Measurements from ENCODE around the gene VPS45. TPM values are rescaled to one million over a fixed set of nuclear protein-coding genes. Genes with fewer than 3 reads are reported as not detected.

Gene VPS45
- total RNA-seq, 1 donor from 2014 or later = 34.0 TPM

GRCh38 chr1:150110116-150110515, 42.5 kb downstream of the VPS45 start:
- Mint-ChIP-seq H3K36me3 (ENCODE audit: low read depth, unreplicated experiment) (peaks cover 22% of the 10 kb centered on the region), H3K9me3 (ENCODE audit: unreplicated experiment) (peaks cover 11% of the 10 kb centered on the region), H3K4me1 (ENCODE audit: low read depth, unreplicated experiment) (peaks cover 4% of the 10 kb centered on the region), H3K27me3 (ENCODE audit: low read depth, unreplicated experiment) (no peaks in the 10 kb centered on the region), H3K4me3 (ENCODE audit: unreplicated experiment) (no peak overlapping the region), H3K27ac (ENCODE audit: unreplicated experiment) (no peak overlapping the region)
- H3K79me2 ChIP-seq (ENCODE audit: insufficient read depth, low read length) = no peaks in the 10 kb centered on the region
- H3K4me3 ChIP-seq (ENCODE audit: insufficient read depth, low read depth, low read length) = no peak overlapping the region
- no peaks in the 10 kb centered on the region for H3K4me1 ChIP-seq (ENCODE audit: insufficient read depth, low read length)
- FAIRE-seq (no peak), DNase-seq (ENCODE audit: low read depth) (no peak)
- no peak overlapping the region for H3K9ac ChIP-seq (ENCODE audit: low read length)
- H3K9me3 ChIP-seq (ENCODE audit: insufficient read depth, low read depth, low read length) = no peaks in the 10 kb centered on the region
- H4K20me1 ChIP-seq (ENCODE audit: insufficient read depth, low read length) = no peaks in the 10 kb centered on the region
- H3K36me3 ChIP-seq (ENCODE audit: insufficient read depth, low read length) = peaks cover 5% of the 10 kb centered on the region
- H3K4me2 ChIP-seq (ENCODE audit: low read length) = no peak overlapping the region
- TF ChIP-seq, protein P1, sequence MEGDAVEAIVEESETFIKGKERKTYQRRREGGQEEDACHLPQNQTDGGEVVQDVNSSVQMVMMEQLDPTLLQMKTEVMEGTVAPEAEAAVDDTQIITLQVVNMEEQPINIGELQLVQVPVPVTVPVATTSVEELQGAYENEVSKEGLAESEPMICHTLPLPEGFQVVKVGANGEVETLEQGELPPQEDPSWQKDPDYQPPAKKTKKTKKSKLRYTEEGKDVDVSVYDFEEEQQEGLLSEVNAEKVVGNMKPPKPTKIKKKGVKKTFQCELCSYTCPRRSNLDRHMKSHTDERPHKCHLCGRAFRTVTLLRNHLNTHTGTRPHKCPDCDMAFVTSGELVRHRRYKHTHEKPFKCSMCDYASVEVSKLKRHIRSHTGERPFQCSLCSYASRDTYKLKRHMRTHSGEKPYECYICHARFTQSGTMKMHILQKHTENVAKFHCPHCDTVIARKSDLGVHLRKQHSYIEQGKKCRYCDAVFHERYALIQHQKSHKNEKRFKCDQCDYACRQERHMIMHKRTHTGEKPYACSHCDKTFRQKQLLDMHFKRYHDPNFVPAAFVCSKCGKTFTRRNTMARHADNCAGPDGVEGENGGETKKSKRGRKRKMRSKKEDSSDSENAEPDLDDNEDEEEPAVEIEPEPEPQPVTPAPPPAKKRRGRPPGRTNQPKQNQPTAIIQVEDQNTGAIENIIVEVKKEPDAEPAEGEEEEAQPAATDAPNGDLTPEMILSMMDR (IDR thresholded peaks at IDR 0.05; ENCODE audit: insufficient read depth, low read depth, low read length) = no peak
- no peak for TF ChIP-seq EZH2 (IDR thresholded peaks at IDR 0.05; ENCODE audit: insufficient read depth, low read length)
- no peak overlapping the region for H3K27ac ChIP-seq (ENCODE audit: low read depth, low read length)
- no peaks in the 10 kb centered on the region for H3K27me3 ChIP-seq (ENCODE audit: insufficient read depth, low read length)
- H2AFZ ChIP-seq (ENCODE audit: low read depth, low read length) = no peak overlapping the region

DNA sequence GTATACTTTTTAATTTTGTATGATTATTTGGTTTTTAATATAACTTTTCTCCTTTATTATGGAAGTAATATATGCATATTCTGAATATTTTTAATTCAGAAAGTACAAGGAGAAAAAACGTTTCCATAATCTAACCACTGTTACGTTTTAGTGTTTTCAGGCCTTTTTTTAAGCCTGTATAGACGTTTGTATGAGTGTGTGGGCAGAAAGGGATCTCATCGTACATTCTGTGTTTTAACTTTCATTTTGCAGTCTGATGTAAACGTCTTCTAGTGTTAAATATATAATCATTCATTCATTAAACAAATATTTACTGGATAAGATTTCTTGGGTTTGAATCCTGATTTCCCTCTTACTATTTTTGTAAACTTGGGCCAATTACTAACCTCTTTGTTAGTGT, 44.1 kb downstream of the VPS45 start:
- no peak overlapping the region for H3K4me3 ChIP-seq (ENCODE audit: insufficient read depth, low read depth, low read length)
- H3K9ac ChIP-seq (ENCODE audit: low read length) = no peak overlapping the region
- FAIRE-seq (no peak), DNase-seq (ENCODE audit: low read depth) (no peak)
- H3K9me3 Mint-ChIP-seq (ENCODE audit: unreplicated experiment) = peaks cover 4% of the 10 kb centered on the region
- no peaks in the 10 kb centered on the region for H3K4me1 ChIP-seq (ENCODE audit: insufficient read depth, low read length)
- no peaks in the 10 kb centered on the region for H3K27me3 Mint-ChIP-seq (ENCODE audit: low read depth, unreplicated experiment)
- no peaks in the 10 kb centered on the region for H4K20me1 ChIP-seq (ENCODE audit: insufficient read depth, low read length)
- no peak overlapping the region for H3K4me3 Mint-ChIP-seq (ENCODE audit: unreplicated experiment)
- H3K27ac Mint-ChIP-seq (ENCODE audit: unreplicated experiment) = no peak overlapping the region
- H3K79me2 ChIP-seq (ENCODE audit: insufficient read depth, low read length) = no peaks in the 10 kb centered on the region
- H3K36me3 ChIP-seq (ENCODE audit: insufficient read depth, low read length) = peaks cover 5% of the 10 kb centered on the region
- no peaks in the 10 kb centered on the region for H3K4me1 Mint-ChIP-seq (ENCODE audit: low read depth, unreplicated experiment)
- H3K9me3 ChIP-seq (ENCODE audit: insufficient read depth, low read depth, low read length) = no peaks in the 10 kb centered on the region
- H3K27ac ChIP-seq (ENCODE audit: low read depth, low read length) = no peak overlapping the region
- TF ChIP-seq, protein P1 (IDR thresholded peaks at IDR 0.05; ENCODE audit: insufficient read depth, low read depth, low read length) = no peak
- no peak for TF ChIP-seq EZH2 (IDR thresholded peaks at IDR 0.05; ENCODE audit: insufficient read depth, low read length)
- H3K4me2 ChIP-seq (ENCODE audit: low read length) = no peak overlapping the region
- H2AFZ ChIP-seq (ENCODE audit: low read depth, low read length) = no peak overlapping the region
- H3K36me3 Mint-ChIP-seq (ENCODE audit: low read depth, unreplicated experiment) = peaks cover 15% of the 10 kb centered on the region
- H3K27me3 ChIP-seq (ENCODE audit: insufficient read depth, low read length) = no peaks in the 10 kb centered on the region

GRCh38 chr1:150115121-150115520, 47.5 kb downstream of the VPS45 start:
- no peak overlapping the region for H3K9ac ChIP-seq (ENCODE audit: low read length)
- FAIRE-seq (no peak), DNase-seq (ENCODE audit: low read depth) (no peak)
- H3K4me3 ChIP-seq (ENCODE audit: insufficient read depth, low read depth, low read length) = no peak overlapping the region
- TF ChIP-seq, protein P1 (IDR thresholded peaks at IDR 0.05; ENCODE audit: insufficient read depth, low read depth, low read length) = no peak
- TF ChIP-seq EZH2 (IDR thresholded peaks at IDR 0.05; ENCODE audit: insufficient read depth, low read length) = no peak
- peaks cover 15% of the 10 kb centered on the region for H3K36me3 Mint-ChIP-seq (ENCODE audit: low read depth, unreplicated experiment)
- H3K27ac Mint-ChIP-seq (ENCODE audit: unreplicated experiment) = no peak overlapping the region
- no peaks in the 10 kb centered on the region for H3K27me3 ChIP-seq (ENCODE audit: insufficient read depth, low read length)
- no peaks in the 10 kb centered on the region for H3K4me1 ChIP-seq (ENCODE audit: insufficient read depth, low read length)
- peaks cover 2% of the 10 kb centered on the region for H3K9me3 Mint-ChIP-seq (ENCODE audit: unreplicated experiment)
- H3K4me3 Mint-ChIP-seq (ENCODE audit: unreplicated experiment) = no peak overlapping the region
- H3K9me3 ChIP-seq (ENCODE audit: insufficient read depth, low read depth, low read length) = no peaks in the 10 kb centered on the region
- H3K27me3 Mint-ChIP-seq (ENCODE audit: low read depth, unreplicated experiment) = no peaks in the 10 kb centered on the region
- H2AFZ ChIP-seq (ENCODE audit: low read depth, low read length) = no peak overlapping the region
- peaks cover 5% of the 10 kb centered on the region for H3K36me3 ChIP-seq (ENCODE audit: insufficient read depth, low read length)
- H3K79me2 ChIP-seq (ENCODE audit: insufficient read depth, low read length) = no peaks in the 10 kb centered on the region
- no peak overlapping the region for H3K27ac ChIP-seq (ENCODE audit: low read depth, low read length)
- no peaks in the 10 kb centered on the region for H4K20me1 ChIP-seq (ENCODE audit: insufficient read depth, low read length)
- no peak overlapping the region for H3K4me2 ChIP-seq (ENCODE audit: low read length)
- H3K4me1 Mint-ChIP-seq (ENCODE audit: low read depth, unreplicated experiment) = no peaks in the 10 kb centered on the region
